Measurements from ENCODE around the gene C8G.

Gene C8G

GRCh38 chr9:136979769-136980587 is 34.9 kb downstream of the C8G start:
- peaks cover 4% of the 10 kb centered on the region for H3K4me1 Mint-ChIP-seq (ENCODE audit: low read depth)
- DNase-seq (ENCODE audit: low spot score), result no peak
- no peak overlapping the region for H3K27ac Mint-ChIP-seq
- H3K9me3 Mint-ChIP-seq, result no peaks in the 10 kb centered on the region
- H3K27me3 Mint-ChIP-seq (ENCODE audit: low read depth), result peaks cover 15% of the 10 kb centered on the region
- H3K36me3 Mint-ChIP-seq (ENCODE audit: low read depth), result no peaks in the 10 kb centered on the region
- no peak overlapping the region for H3K4me3 Mint-ChIP-seq

- no peak overlapping the region for H3K27ac Mint-ChIP-seq
- no peak overlapping the region for H3K4me3 Mint-ChIP-seq
- no peaks in the 10 kb centered on the region for H3K9me3 Mint-ChIP-seq
- peaks cover 13% of the 10 kb centered on the region for H3K27me3 Mint-ChIP-seq (ENCODE audit: low read depth)
- no peak for DNase-seq (ENCODE audit: low spot score)
- H3K36me3 Mint-ChIP-seq (ENCODE audit: low read depth), result no peaks in the 10 kb centered on the region
- H3K4me1 Mint-ChIP-seq (ENCODE audit: low read depth), result no peaks in the 10 kb centered on the region
Measured at GRCh38 chr9:136980669-136981478, 35.8 kb downstream of the C8G start.

- H3K4me1 Mint-ChIP-seq (ENCODE audit: low read depth), result no peaks in the 10 kb centered on the region
- H3K36me3 Mint-ChIP-seq (ENCODE audit: low read depth), result no peaks in the 10 kb centered on the region
- H3K4me3 Mint-ChIP-seq, result no peak overlapping the region
- no peak overlapping the region for H3K27ac Mint-ChIP-seq
- H3K27me3 Mint-ChIP-seq (ENCODE audit: low read depth), result peaks cover 18% of the 10 kb centered on the region
- DNase-seq (ENCODE audit: low spot score), result no peak
- H3K9me3 Mint-ChIP-seq, result no peaks in the 10 kb centered on the region
Measured at GRCh38 chr9:136981588-136982231, 36.7 kb downstream of the C8G start.

DNA sequence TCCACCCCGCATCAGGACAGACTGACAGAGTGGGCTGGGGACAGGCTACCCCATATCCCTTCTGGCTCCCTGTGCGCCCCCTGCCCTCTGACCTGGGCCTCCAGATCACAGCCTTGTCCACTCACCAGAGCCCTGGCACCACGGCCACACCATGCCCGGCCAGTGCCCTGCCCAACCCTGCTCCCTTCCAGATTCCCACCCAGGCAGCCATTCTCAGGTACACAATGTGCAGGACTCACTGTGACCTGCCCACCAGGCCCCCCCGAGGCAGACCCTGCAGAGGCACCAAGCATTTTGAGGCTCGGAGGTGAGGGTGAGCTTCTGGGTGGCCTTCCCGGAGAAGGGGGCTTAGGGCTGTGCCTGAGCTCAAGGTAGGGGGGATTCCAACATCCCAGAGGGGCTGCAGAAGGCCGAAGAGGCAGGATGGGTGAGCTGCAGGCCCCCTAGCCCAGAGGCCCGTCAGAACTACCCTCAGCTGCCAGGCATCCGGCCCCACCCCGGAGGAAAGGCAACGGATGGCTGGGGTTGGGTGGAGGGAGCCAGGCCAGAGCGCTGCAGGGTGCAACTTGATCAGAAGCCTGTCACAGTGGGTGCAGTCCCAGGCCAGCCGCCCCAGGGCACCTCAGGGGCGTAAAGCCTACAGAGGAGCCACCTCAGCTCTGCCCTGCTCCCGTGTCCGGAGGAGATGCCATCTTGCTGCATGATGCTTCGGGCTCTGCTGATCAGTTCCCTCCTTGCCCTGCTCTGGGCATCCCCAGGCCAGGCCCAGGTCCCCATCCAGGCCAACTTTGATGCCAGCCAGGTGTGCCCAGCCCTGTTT is 37.4 kb downstream of the C8G start, which contains the start of gene LCNL1:
Gene LCNL1 (plus strand): TSS at position 762 of the 820 bp plus-strand sequence. CDS start 594 bp downstream, outside the sequence.
- no peak for DNase-seq (ENCODE audit: low spot score)
- Mint-ChIP-seq H3K4me3 (no peak within 1 kb of the TSS), H3K36me3 (ENCODE audit: low read depth) (no peaks in the 10 kb centered on the region), H3K9me3 (no peaks in the 10 kb centered on the region), H3K4me1 (ENCODE audit: low read depth) (no peaks in the 10 kb centered on the region), H3K27ac (no peak within 1 kb of the TSS), H3K27me3 (ENCODE audit: low read depth) (peaks cover 22% of the 10 kb centered on the region)

DNA sequence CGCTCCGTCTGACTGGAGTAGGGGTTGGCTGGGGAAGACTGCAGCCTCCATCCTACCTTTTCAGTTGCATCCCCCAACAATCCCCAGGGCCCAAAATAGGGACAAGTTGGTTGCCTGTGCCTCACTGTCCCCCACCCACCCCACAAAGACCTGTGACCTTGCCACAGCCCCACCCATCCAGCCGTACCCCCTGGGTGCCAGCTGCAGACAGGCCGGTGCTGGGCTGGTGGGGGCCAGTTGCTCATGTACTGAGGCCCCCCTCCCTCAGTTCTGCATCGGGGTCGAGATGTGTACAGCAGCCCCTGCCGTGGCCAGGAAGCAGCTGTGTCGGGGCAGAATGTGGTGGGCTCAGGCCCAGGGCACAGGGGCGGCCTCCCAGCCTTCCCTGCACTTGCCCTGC is 38.1 kb downstream of the C8G start:
- Mint-ChIP-seq H3K27ac (no peak overlapping the region), H3K4me1 (ENCODE audit: low read depth) (no peaks in the 10 kb centered on the region), H3K27me3 (ENCODE audit: low read depth) (peaks cover 27% of the 10 kb centered on the region), H3K9me3 (no peaks in the 10 kb centered on the region), H3K36me3 (ENCODE audit: low read depth) (no peaks in the 10 kb centered on the region), H3K4me3 (no peak overlapping the region)
- no peak for DNase-seq (ENCODE audit: low spot score)

DNA sequence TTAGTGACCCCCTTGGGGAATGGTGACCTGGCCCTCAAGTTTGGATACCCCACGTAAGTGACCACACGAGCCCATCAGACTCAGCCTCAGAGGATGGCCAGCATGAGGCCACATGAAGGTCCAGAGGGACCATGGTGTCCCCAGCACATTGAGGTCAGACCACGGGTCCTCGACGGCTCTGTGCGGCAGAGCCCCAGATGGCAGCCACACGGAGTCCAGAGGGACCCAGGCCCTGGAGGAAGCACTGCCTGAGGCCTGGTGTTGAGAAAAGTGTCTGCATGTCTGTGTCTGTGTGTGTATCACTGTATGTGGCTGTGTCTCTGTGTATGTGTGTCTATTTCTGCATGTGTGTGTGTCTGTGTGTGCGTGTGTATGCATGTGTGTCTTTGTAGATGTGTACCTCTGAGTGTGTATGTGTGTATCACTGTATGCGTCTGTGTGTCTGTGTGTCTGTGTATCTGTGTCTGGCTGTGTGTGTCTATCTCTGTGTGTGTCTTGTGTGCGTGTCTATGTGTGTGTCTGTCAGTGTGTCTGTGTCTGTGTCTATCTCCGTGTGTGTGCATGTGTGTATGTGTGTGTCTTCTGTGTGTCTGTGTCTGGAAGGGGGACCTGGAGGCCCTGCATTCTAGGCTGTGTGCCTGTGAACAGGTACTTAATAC is 38.7 kb downstream of the C8G start:
- H3K9me3 Mint-ChIP-seq, result no peaks in the 10 kb centered on the region
- no peaks in the 10 kb centered on the region for H3K4me1 Mint-ChIP-seq (ENCODE audit: low read depth)
- DNase-seq (ENCODE audit: low spot score), result no peak
- H3K27ac Mint-ChIP-seq, result no peak overlapping the region
- peaks cover 30% of the 10 kb centered on the region for H3K27me3 Mint-ChIP-seq (ENCODE audit: low read depth)
- no peaks in the 10 kb centered on the region for H3K36me3 Mint-ChIP-seq (ENCODE audit: low read depth)
- H3K4me3 Mint-ChIP-seq, result no peak overlapping the region

GRCh38 chr9:136984464-136985026 is 39.5 kb downstream of the C8G start:
- Mint-ChIP-seq H3K36me3 (ENCODE audit: low read depth) (no peaks in the 10 kb centered on the region), H3K4me3 (no peak overlapping the region), H3K4me1 (ENCODE audit: low read depth) (no peaks in the 10 kb centered on the region), H3K9me3 (no peaks in the 10 kb centered on the region), H3K27me3 (ENCODE audit: low read depth) (peaks cover 34% of the 10 kb centered on the region), H3K27ac (no peak overlapping the region)
- DNase-seq (ENCODE audit: low spot score), result no peak

DNA sequence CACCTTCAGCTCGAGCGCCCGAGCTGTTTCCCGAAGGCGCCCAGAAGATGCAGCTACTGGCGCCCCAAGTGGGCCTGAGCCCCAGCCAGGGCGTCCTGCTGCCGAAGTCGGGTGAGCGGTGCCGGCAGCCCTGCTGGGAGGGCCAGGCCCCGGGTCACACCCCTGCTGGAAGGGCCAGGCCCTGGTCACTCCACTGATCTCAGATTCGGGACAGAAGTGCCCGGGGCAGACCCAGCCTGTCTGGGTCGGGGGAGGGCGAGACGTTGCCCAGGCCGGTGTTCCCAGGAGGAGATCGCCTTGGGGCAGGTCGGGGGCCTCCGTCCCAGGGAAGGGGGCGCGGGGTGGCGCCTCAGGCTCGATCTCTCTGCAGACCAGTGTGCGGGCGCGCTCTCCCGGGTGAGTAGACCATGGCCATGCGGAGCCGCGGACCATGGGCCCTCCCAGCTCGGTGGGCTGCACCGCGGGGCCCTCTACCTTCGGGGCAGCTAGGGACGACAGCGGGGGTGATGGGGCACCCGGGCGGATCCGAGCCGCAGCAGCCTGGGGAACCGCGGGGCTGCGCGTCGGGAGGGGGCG is 40.1 kb downstream of the C8G start:
- DNase-seq (ENCODE audit: low spot score), result no peak
- Mint-ChIP-seq H3K36me3 (ENCODE audit: low read depth) (no peaks in the 10 kb centered on the region), H3K27ac (no peak overlapping the region), H3K4me1 (ENCODE audit: low read depth) (no peaks in the 10 kb centered on the region), H3K27me3 (ENCODE audit: low read depth) (peaks cover 38% of the 10 kb centered on the region), H3K4me3 (no peak overlapping the region), H3K9me3 (no peaks in the 10 kb centered on the region)

DNA sequence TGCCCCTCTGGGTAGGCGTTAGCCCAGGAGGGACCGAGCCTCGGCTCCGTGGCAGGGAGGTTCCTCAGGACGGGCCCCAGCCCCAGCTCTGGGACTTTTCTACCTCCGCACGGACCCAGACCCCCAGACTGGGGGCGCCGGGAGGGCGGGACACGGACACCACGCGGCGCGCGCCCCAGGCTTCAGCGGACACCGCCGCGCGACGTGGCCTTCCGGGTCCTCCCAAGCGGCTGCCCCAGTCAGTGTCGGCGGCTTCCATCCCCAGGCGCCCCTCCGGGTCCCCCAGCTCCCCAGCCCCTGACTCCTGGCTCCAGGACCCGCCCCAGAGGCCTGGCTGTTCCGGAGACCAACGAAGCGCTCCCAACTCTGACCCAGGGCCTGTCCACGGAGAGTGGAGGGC is 40.8 kb downstream of the C8G start:
- H3K4me1 Mint-ChIP-seq (ENCODE audit: low read depth), result no peaks in the 10 kb centered on the region
- no peaks in the 10 kb centered on the region for H3K36me3 Mint-ChIP-seq (ENCODE audit: low read depth)
- no peak overlapping the region for H3K27ac Mint-ChIP-seq
- H3K27me3 Mint-ChIP-seq (ENCODE audit: low read depth), result peaks cover 43% of the 10 kb centered on the region
- H3K9me3 Mint-ChIP-seq, result no peaks in the 10 kb centered on the region
- H3K4me3 Mint-ChIP-seq, result no peak overlapping the region
- no peak for DNase-seq (ENCODE audit: low spot score)

- DNase-seq (ENCODE audit: low spot score), result no peak
- Mint-ChIP-seq H3K36me3 (ENCODE audit: low read depth) (peaks cover 5% of the 10 kb centered on the region), H3K27ac (no peak overlapping the region), H3K4me1 (ENCODE audit: low read depth) (peaks cover 11% of the 10 kb centered on the region), H3K4me3 (no peak overlapping the region), H3K9me3 (no peaks in the 10 kb centered on the region), H3K27me3 (ENCODE audit: low read depth) (peaks cover 37% of the 10 kb centered on the region)
Measured at GRCh38 chr9:136988872-136989271, 43.8 kb downstream of the C8G start.

DNA sequence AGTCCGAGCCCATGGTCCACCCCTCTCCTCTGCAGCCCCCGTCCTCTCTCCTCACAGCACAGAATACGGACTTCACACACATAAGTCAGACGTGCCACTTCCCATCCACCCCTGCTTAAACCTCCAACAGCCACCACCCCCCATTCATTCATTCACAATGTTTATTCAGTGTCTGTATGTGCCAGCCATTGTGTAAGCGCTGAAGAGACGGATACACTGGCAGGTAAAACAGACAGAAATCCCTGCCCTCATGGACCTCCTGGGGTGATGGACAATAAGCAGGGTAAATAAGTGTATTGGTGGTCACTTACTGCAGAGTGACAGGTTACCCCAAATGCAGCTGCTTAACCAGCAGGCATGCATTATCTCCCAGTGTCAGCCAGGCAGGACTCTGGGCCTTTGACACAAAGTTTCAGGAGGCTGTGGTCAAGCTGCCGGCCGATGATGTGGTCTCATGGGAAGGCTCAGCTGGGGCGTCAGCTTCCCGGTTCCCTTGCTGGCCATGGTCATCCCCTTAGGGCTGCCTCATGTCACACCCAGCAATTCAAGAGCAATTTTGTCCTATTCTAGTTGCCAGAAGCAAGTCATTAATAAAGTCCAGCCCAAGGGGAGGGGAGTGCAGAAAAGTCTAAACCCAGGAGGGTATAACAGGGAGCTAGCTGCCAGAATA is 45.3 kb downstream of the C8G start:
- H3K27me3 Mint-ChIP-seq (ENCODE audit: low read depth), result peaks cover 30% of the 10 kb centered on the region
- no peak overlapping the region for H3K27ac Mint-ChIP-seq
- peaks cover 7% of the 10 kb centered on the region for H3K36me3 Mint-ChIP-seq (ENCODE audit: low read depth)
- H3K4me3 Mint-ChIP-seq, result peak overlapping the region; percentile 80
- peaks cover 12% of the 10 kb centered on the region for H3K4me1 Mint-ChIP-seq (ENCODE audit: low read depth)
- DNase-seq (ENCODE audit: low spot score), result no peak
- no peaks in the 10 kb centered on the region for H3K9me3 Mint-ChIP-seq

All from T-helper 2 cell treated with Interferon-gamma antibody and Interleukin-4, amounts not matched to agents 5 μg/mL and 100 μg/mL, for 36 hours (primary cell).